GM10266 (cell line): ENCODE results near the gene LONP1.
"Not testable (repeated sequence)": the region's sequence is repeated elsewhere in the genome, so short reads cannot be mapped to it uniquely, and the experiment has no call there.

Source experiments
- DNase-seq: peaks from one replicate; pipeline ENCODE4 v3.0.0; 2012; ENCODE audit errors: extremely low spot score
- CTCF ChIP-seq: IDR thresholded peaks from 2 replicates; pipeline ENCODE4 v1.5.1; 2012; ENCODE audit warnings: mild to moderate bottlenecking, low read depth; ENCODE audit not compliant: control insufficient read depth, insufficient read depth; ENCODE audit errors: missing control alignments

Gene LONP1

GRCh38 chr19:5690125-5690954, 29.6 kb downstream of the LONP1 start, which contains the start of gene RPL36:
Gene RPL36, plus strand, starts transcription at chr19:5690295. Its CDS starts 213 bp downstream, at chr19:5690508.
- peak; percentile 100 for TF ChIP-seq CTCF
- DNase-seq, result peak; percentile 98

GRCh38 chr19:5688262-5688881, 31.6 kb downstream of the LONP1 start:
- not testable (repeated sequence) for DNase-seq

GRCh38 chr19:5687360-5688198, 32.4 kb downstream of the LONP1 start:
- no peak for TF ChIP-seq CTCF
- DNase-seq, result no peak

- peak; percentile 100 for DNase-seq
- TF ChIP-seq CTCF, result peak; percentile 97
These were observed 33.1 kb downstream of the LONP1 start for GRCh38 chr19:5686647-5687359.

GRCh38 chr19:5686326-5686646, 33.7 kb downstream of the LONP1 start:
- TF ChIP-seq CTCF, result no peak
- no peak for DNase-seq

- TF ChIP-seq CTCF, result no peak
- DNase-seq, result no peak
These were observed 35.1 kb downstream of the LONP1 start for GRCh38 chr19:5684694-5685430.
